ENCODE data around the gene EPM2AIP1. TPM values are rescaled to one million over a fixed set of nuclear protein-coding genes. Genes with fewer than 3 reads are reported as not detected.
A peak's percentile ranks its signal among the peaks of the same experiment; 100 is the strongest.

The EPM2AIP1 gene
- total and polyA plus RNA-seq, 2 experiments from 2014 or later, result 7.5 to 20.2 TPM

DNA sequence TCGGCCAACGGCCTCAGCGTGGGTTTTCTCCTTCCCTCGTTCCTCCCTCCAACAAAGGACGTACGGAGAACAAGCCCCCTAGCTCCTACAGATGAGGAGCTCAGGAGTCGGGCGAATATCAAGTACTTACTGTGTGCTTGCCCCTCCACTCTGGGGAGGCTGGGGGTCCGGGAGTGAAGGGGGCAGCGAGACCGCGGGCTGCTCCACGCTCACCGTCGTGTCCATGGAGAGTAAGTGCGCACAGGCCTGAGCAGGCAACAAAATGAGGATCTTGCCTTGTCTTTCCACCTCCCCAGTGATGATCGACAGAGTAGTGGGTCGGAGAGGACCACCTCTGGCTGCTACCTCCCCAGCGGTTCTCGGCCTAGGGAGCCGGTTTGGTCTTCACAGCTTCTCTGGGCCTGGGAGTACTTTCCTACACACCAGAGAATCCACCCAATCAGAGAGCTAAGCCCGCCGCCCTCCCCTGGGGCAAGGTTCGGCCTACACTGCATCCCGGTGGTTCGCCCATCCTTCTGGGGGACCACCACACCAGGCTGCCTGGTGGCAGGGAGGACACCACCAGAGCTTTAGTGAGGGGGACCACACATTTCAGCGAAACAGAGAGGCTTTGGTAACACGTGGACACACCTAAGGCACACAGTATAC, 47.5 kb downstream of the EPM2AIP1 start:
- H3K9me2 ChIP-seq (ENCODE audit: insufficient read depth), result no peaks in the 10 kb centered on the region
- H4K20me1 ChIP-seq (ENCODE audit: insufficient read depth), result no peaks in the 10 kb centered on the region
- H3K4me1 ChIP-seq (ENCODE audit: insufficient read depth), result peaks cover 9% of the 10 kb centered on the region; the same call in 1 of the 2 replicates
- H3K9ac ChIP-seq, result peak overlapping the region; percentile 80
- no peaks in the 10 kb centered on the region for H3K79me2 ChIP-seq (ENCODE audit: insufficient read depth)
- no peaks in the 10 kb centered on the region for H3K9me3 ChIP-seq (ENCODE audit: low read depth)
- no peaks in the 10 kb centered on the region for H3K27me3 ChIP-seq (replicated peaks; ENCODE audit: insufficient read depth)
- H3K36me3 ChIP-seq (ENCODE audit: low read depth), result no peaks in the 10 kb centered on the region
- H3K27ac ChIP-seq, result no peak overlapping the region
- no peak for TF ChIP-seq EZH2 (IDR thresholded peaks at IDR 0.05; ENCODE audit: insufficient read depth, poor library complexity, severe bottlenecking)
- TF ChIP-seq EZH2phosphoT487 (IDR thresholded peaks at IDR 0.05; ENCODE audit: insufficient read depth, low read depth), result no peak
- WGBS, 2 experiments (ENCODE audit: low coverage in 1 of 2, low lambda C conversion rate in 2 of 2, missing lambda C conversion rate in 2 of 2), result 73% methylated on average over 27 to 28 of the region's 28 CpGs
- peak overlapping the region; percentile 85 for H3K4me2 ChIP-seq (ENCODE audit: unreplicated experiment)
- in situ Hi-C loops (cut with MboI), result no loop called here
- DNase-seq, result no peak
- no peaks in the 10 kb centered on the region for H3F3A ChIP-seq (ENCODE audit: insufficient read depth)
- H3K4me3 ChIP-seq, result peak overlapping the region; percentile 78
- peak overlapping the region; percentile 85 for H2AFZ ChIP-seq

DNA sequence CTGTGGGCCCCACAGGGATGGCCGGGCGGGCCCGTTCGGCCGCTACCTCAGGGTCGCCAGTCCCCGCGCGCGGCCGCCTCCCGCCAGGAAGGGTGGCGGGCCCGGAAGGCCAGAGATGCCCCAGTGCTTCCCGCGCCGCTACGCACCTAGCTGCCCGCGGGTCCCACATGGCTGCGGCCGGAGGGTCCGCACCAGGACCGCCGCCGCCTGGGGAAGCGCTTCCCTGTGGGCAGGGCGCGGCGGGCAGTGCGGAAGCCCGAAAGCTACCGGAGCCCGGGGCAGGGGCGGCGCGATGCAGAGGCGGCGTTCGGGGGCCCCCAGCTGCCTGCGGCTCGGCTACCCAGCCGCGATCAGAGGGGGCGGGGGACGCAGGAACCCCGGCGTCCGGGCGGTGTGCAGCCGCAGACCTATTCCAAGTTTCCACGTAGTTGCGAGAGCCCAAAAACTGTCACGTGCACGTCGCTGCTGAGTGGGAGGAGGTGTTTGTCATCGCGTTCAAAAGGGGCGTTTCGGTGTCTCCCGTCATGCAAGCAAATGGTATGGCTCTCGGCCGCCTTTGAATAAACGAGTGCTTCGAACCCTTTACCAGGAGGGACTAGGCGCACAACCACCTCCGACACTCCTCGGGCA, 48.2 kb downstream of the EPM2AIP1 start, which contains the start of gene TRANK1:
Gene TRANK1 (minus strand): TSS at position 414 of the 630 bp plus-strand sequence. CDS start 245 bp downstream, at position 169.
- peaks cover 9% of the 10 kb centered on the region; the same call in 1 of the 2 replicates for H3K4me1 ChIP-seq (ENCODE audit: insufficient read depth)

DNA sequence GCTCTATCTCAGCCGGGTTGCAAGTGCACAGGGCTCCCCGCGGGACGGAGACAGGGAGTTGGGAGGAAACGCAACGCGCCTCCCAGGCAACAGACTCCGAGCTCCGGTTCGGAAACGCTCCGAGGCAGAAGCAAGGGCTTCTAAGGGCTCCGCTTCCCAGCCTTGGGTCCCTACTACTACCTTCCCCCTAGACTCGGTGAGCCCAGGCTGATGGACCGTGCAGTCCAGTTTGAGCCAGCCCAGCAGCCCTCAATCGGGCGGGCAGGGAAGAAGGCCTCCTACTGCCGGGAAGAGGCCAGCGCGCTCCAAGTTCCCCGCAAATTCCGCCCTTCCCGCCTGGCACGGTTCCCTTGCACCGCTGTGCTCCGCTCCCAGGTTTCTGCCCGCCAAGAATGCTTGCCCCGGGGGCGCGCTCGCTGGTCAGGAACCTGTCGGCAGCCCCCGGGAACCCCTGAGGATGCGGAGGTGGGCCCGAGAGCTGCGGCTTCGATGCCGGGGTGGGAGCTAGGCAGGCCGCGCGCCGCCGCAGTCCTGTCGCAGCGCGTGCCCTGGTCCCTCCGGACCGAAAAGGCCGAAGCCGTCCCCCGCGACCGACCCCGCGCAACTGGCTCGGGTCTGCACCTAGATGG, 48.8 kb downstream of the EPM2AIP1 start:
- H3K4me2 ChIP-seq (ENCODE audit: unreplicated experiment), result peak overlapping the region; percentile 85
- H3K27ac ChIP-seq, result no peak overlapping the region
- H4K20me1 ChIP-seq (ENCODE audit: insufficient read depth), result no peaks in the 10 kb centered on the region
- H3K4me1 ChIP-seq (ENCODE audit: insufficient read depth), result peaks cover 9% of the 10 kb centered on the region; the same call in 1 of the 2 replicates
- H3K9me3 ChIP-seq (ENCODE audit: low read depth), result no peaks in the 10 kb centered on the region
- in situ Hi-C loops (cut with MboI), result no loop called here
- H3K9me2 ChIP-seq (ENCODE audit: insufficient read depth), result no peaks in the 10 kb centered on the region
- no peaks in the 10 kb centered on the region for H3K36me3 ChIP-seq (ENCODE audit: low read depth)
- H2AFZ ChIP-seq, result peak overlapping the region; percentile 85
- H3K79me2 ChIP-seq (ENCODE audit: insufficient read depth), result no peaks in the 10 kb centered on the region
- 1 to 2% methylated on average over 32 to 49 of the region's 56 CpGs for WGBS, 2 experiments (ENCODE audit: low coverage in 1 of 2, low lambda C conversion rate in 2 of 2, missing lambda C conversion rate in 2 of 2)
- DNase-seq, result peak; percentile 81
- peak overlapping the region; percentile 80 for H3K9ac ChIP-seq
- no peaks in the 10 kb centered on the region for H3K27me3 ChIP-seq (replicated peaks; ENCODE audit: insufficient read depth)
- no peaks in the 10 kb centered on the region for H3F3A ChIP-seq (ENCODE audit: insufficient read depth)
- TF ChIP-seq EZH2phosphoT487 (IDR thresholded peaks at IDR 0.05; ENCODE audit: insufficient read depth, low read depth), result no peak
- TF ChIP-seq EZH2 (IDR thresholded peaks at IDR 0.05; ENCODE audit: insufficient read depth, poor library complexity, severe bottlenecking), result no peak
- peak overlapping the region; percentile 78 for H3K4me3 ChIP-seq

More for the DNA sequence above, 48.2 kb downstream of the EPM2AIP1 start, which contains the start of gene TRANK1:
- Histone ChIP-seq H3K9me3 (ENCODE audit: low read depth) (no peaks in the 10 kb centered on the region), H3K4me3 (peak within 1 kb of the TSS; percentile 78), H3K9ac (peak within 1 kb of the TSS; percentile 80), H3F3A (ENCODE audit: insufficient read depth) (no peaks in the 10 kb centered on the region), H3K4me2 (ENCODE audit: unreplicated experiment) (peak within 1 kb of the TSS; percentile 85), H3K27ac (no peak within 1 kb of the TSS), H3K36me3 (ENCODE audit: low read depth) (no peaks in the 10 kb centered on the region), H4K20me1 (ENCODE audit: insufficient read depth) (no peaks in the 10 kb centered on the region), H2AFZ (peak within 1 kb of the TSS; percentile 85), H3K27me3 (replicated peaks; ENCODE audit: insufficient read depth) (no peaks in the 10 kb centered on the region), H3K79me2 (ENCODE audit: insufficient read depth) (no peaks in the 10 kb centered on the region), H3K9me2 (ENCODE audit: insufficient read depth) (no peaks in the 10 kb centered on the region)
- TF ChIP-seq EZH2 (IDR thresholded peaks at IDR 0.05; ENCODE audit: insufficient read depth, poor library complexity, severe bottlenecking), result no peak
- no peak for TF ChIP-seq EZH2phosphoT487 (IDR thresholded peaks at IDR 0.05; ENCODE audit: insufficient read depth, low read depth)
- DNase-seq, result peak; percentile 84
- 1 to 3% methylated on average over 41 to 44 of the region's 68 CpGs for WGBS, 2 experiments (ENCODE audit: low coverage in 1 of 2, low lambda C conversion rate in 2 of 2, missing lambda C conversion rate in 2 of 2)
- in situ Hi-C loops (cut with MboI), result no loop called here

DNA sequence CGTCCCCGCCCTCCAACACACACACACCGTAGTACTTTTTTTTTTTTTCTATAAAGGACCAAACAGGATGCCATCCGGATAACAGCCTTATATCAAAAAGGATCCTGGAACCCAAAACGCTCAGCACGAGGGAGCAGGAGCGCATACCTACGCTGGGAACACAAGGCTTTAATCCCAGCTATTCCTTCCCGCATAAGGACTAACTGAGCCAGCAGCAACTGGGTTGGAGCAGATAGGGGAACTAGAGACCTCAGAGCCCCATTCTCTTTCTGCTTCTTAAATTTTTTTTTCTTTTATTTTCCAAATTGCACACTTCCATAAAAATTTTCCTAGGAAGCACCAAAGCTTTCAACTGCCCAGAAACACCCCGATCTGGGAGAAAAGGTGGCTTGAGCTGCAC, 49.3 kb downstream of the EPM2AIP1 start:
- Histone ChIP-seq H3K4me2 (ENCODE audit: unreplicated experiment) (peak overlapping the region; percentile 85), H3K27ac (no peak overlapping the region), H3K9me3 (ENCODE audit: low read depth) (no peaks in the 10 kb centered on the region), H3K9me2 (ENCODE audit: insufficient read depth) (no peaks in the 10 kb centered on the region), H3K79me2 (ENCODE audit: insufficient read depth) (no peaks in the 10 kb centered on the region), H4K20me1 (ENCODE audit: insufficient read depth) (no peaks in the 10 kb centered on the region), H3K4me1 (ENCODE audit: insufficient read depth) (peaks cover 9% of the 10 kb centered on the region; the same call in 1 of the 2 replicates), H3K27me3 (replicated peaks; ENCODE audit: insufficient read depth) (no peaks in the 10 kb centered on the region), H3K4me3 (peak overlapping the region; percentile 78), H2AFZ (peak overlapping the region; percentile 85), H3K9ac (peak overlapping the region; percentile 80), H3K36me3 (ENCODE audit: low read depth) (no peaks in the 10 kb centered on the region), H3F3A (ENCODE audit: insufficient read depth) (no peaks in the 10 kb centered on the region)
- TF ChIP-seq EZH2phosphoT487 (IDR thresholded peaks at IDR 0.05; ENCODE audit: insufficient read depth, low read depth) (no peak), EZH2 (IDR thresholded peaks at IDR 0.05; ENCODE audit: insufficient read depth, poor library complexity, severe bottlenecking) (no peak)
- in situ Hi-C loops (cut with MboI), result no loop called here
- 29 to 33% methylated on average over 10 of the region's 10 CpGs for WGBS, 2 experiments (ENCODE audit: low coverage in 1 of 2, low lambda C conversion rate in 2 of 2, missing lambda C conversion rate in 2 of 2)
- DNase-seq, result peak; percentile 18
